GM21737 (cell line): Measurements from ENCODE around the gene PHTF2.

ENCODE experiments used
- ATAC-seq: cut with Tn5 transposase; IDR thresholded peaks from one replicate; pipeline ENCODE4 v1.9.1; 2021; ENCODE audit warnings: mild to moderate bottlenecking, moderate library complexity; ENCODE audit not compliant: unreplicated experiment

Gene PHTF2

DNA sequence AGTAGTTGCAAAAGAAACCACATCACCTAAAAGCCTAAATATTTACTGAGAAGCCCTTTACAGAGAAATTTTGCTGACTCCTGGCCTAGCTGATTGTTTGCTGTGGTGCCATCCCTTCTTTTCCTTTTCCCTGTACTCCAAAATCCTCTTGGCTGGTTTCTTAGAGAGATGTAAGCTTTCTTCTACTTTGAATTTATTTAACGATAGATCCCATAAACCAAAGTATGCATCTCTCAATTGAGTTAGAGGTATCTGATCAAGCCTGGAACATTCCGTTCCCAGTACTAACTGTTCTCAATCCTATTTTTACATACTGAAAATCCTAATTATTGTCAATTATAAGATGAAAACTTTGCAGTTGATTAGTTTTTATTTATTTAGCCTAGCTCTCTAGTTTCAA lies 6.6 kb upstream of the PHTF2 start:
- no peak for ATAC-seq

- no peak for ATAC-seq
Observed at GRCh38 chr7:77794000-77794399, 4.6 kb upstream of the PHTF2 start.

DNA sequence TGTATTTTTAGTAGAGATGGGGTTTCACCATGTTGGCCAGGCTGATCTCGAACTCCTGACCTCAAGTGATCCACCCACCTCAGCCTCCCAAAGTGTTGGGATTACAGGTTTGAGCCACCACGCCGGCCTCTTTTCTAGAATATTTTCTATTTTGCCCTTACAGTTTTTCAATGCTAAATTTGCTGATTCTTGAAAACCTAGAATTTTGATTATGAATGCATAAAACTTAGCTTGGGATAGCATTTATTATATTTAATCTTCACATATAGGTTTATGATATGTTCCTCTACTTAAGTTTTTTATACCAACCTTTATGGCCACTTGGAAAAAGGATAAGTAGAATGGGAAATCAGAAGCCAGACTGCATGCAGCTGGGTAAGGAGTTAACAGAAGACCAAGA lies 2.5 kb upstream of the PHTF2 start:
- ATAC-seq = no peak

DNA sequence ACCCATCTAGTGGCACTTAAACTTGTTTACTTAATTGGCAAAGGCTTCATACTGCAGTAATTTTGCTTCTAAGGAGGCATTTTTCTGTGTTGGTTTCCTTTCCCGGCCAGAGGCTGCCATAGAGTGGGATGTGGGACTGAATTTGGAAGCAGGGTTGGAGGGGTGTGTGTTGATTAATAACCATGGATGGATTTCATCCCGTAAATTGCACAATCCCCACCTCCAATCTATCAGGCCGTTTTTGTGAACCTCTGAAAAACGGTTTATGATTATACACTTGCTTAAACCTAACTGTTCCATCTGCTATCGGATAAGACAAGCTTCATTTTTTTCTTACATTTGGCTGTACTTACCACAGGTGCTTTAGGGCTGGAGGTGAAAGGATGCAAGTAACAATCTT lies 1.6 kb upstream of the PHTF2 start:
- no peak for ATAC-seq

DNA sequence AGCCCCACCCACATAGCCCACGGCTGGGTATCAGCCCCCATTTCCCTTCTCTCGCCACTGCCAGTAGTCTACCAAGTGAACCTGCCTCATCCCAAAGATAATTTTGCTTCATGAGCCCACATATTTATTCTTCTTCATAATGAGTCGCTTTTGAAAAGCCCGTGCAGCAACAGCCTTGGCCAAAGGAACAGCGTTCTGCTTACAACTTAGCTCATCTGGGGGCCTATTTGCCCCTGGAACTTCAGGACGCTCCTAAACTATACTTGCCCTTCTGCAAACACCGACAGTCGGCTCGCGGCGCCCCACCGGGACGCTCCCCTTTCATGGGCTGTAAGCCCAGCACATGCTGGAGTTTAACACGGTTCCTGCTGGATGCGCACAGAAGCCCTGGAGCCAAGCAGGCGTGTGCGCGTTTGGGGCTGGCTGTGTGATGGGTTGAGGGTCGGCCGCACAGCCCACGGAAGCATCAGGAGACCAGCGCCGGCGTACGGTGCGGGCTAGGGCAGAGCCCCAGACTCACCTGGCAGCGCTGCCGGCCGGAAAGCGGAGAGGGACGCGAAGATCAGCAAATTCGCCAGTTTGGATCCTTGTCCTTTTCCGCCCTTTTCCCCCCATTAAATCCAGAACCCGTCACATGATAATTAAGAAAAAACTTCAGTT lies 709 bp upstream of the PHTF2 start:
- ATAC-seq = peak; percentile 27

DNA sequence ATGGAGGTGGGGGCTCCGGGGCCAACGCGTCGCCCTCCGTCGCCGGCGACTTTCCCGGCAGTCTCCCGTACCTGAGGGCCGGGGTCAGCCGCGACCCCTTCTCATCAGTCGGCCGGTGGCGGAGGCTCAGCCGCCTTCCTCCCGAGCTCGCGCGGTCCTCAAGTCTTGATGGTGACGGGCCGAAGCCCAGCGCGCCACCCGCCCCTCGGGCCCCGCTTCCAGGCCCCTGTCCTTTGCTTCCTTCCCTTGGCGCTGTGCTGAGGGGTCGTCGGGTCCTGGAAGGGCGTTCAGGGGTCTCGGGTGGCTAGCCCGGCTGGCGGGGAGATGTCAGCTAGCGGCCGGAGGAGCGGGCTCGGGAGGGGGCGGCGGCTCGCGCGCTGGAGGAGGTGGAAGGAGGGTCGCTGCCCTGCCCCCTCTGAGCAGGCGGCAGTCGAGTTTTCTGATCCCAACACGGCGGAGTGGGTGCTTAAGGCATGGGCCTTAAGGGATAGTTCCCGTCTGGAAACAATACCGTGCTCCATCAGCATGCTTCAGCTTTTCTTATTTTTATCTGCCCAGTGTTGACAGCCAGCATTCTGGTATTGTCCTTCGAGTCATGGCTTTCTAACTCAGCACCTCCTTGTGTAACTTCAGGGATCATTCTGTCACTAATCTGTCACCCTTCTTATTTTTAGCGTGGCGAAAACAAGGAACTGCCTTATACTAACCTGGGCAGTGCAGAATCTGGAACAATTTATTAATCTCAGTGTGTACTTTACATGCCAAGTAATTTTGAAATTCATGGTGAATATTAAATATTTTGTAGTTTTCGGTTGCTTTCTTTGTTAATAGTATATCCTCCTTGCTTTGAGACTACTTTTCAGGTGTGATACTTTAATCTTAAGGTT lies 748 bp downstream of the PHTF2 start:
- ATAC-seq = peak; percentile 4

DNA sequence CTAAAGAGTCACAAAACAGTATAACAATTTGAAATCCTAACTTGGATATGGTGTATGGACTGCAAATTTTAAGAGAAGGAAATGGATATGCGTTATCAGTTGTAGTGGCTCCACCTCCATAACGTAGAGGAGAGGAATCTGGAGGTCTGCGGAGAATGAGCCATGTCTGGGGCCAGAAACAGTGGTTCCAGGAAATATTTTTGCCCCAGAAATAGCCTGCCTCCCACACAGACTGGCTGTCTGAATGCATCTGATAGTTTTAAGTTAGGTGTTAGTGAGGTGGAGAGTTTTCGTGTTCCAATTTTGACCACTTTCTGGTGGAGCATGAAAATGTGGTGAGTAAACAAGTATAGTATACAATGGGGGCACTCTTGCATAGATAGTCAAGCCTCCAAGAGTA lies 1.6 kb downstream of the PHTF2 start:
- ATAC-seq = no peak

DNA sequence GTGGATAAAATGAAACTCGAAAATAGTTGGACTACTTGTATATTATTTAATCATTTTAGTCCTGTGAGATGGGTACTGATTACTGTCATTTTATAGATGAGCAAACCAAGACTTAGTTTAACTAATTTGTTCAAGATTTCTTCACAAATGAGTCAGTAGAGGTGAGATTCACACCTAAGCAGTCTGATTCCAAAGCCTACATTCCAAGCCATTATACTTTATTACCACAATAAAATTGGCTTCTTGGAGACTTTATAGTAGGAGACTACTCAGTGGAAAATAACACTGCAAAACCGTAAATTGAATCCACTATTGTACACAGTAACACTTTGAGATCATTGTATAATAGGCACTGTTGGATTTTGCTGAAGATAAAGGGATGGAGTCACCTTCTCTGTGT lies 2.2 kb downstream of the PHTF2 start:
- ATAC-seq = no peak

GRCh38 chr7:77802557-77803405 lies 4.2 kb downstream of the PHTF2 start:
- ATAC-seq = no peak

- no peak for ATAC-seq
Observed at GRCh38 chr7:77806425-77806824, 7.9 kb downstream of the PHTF2 start.

- ATAC-seq = no peak
Observed at GRCh38 chr7:77808517-77808916, 9.9 kb downstream of the PHTF2 start.

DNA sequence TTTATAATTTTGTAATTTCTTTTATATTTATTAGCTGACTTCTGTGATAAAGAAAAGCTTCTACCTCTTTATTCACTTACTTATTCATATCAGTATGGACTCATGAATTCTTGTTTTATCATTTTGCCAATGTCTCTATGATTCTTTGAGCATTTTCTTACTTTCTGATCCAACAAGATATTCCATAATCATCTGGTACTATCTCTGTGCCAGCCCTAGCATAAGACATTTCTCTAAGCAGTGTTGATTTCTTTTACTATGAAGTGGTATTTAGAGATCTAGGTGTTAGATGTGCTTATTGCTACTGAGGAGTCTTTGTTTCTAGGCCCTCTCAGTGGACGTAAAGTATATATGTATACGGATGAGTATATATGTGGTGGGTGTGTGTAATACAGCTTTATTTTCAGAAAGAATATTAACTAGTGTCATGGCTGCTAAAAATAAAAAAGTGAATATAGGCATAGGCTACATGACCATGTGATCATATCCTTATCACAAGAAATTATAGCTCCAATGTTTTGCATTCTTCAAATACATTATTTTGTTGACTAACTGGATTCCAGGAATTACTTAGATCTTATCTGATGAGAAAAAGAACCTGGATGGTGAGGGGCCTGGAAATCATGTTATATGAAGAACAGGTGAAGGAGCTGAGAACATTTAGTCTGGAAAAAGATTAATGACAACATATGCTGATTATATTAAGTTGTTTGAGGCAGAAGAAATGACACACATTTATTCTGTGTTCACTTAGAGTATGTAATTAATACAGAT lies 13.1 kb downstream of the PHTF2 start:
- no peak for ATAC-seq

DNA sequence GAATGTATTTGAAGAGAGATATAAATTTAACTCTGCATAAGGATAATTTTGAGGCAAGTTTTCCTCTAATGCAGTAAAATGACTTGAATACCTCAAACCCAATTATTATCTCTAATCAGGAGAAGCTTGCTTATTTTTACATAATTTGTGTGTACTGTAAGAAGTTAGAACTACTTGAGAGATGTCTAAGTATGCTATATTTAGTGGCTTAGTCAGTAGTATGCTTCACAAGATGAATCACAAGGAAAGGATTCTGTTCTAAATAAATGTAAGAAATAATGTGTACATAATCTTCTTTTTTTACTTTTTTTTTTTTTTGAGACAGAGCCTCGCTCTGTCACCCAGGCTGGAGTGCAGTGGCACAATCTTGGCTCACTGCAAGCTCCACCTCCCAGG lies 13.7 kb downstream of the PHTF2 start:
- ATAC-seq = no peak

- ATAC-seq = no peak
Observed at GRCh38 chr7:77813180-77813579, 14.6 kb downstream of the PHTF2 start.

DNA sequence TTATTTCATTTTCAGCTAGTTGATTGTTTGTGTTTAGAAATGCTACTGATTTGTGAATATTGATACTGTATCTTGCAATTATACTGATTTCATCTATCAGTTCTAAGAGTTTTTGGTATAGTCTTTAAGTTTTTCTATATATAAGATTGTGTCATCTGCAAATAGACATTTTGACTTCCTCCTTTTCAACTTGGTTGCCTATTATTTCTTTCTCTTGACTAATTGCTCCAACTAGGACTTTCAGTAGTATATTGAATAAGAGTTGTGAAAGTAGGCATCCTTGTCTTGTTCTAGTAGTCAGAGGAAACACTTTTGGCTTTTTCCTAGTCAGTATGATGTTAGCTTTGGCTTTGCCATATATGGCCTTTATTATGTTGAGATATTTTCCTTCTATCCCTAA lies 20.4 kb downstream of the PHTF2 start:
- ATAC-seq = no peak

- no peak for ATAC-seq
Observed at GRCh38 chr7:77820967-77821366, 22.4 kb downstream of the PHTF2 start.

DNA sequence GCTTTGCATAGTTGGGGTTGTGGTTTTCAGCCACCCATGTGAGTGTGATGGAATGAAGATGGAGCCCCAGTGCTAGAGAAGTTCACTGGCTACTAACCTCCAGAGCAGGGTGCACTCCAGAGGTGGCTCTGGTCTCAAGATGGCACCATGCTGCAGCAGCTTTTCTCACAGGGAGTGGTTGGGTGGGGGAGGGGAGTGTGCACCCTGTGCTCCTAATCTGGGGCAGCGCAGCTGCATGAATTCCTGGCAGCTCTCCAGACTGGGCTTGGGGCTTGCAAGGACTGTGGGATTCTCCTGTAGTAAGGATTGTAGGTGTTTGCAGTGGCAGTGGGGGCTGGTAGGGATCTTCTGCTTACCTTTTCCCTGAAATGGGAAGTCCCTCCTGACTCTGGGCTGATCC lies 23.7 kb downstream of the PHTF2 start:
- ATAC-seq = no peak

GRCh38 chr7:77823787-77824186 lies 25.2 kb downstream of the PHTF2 start:
- peak; percentile 28 for ATAC-seq

DNA sequence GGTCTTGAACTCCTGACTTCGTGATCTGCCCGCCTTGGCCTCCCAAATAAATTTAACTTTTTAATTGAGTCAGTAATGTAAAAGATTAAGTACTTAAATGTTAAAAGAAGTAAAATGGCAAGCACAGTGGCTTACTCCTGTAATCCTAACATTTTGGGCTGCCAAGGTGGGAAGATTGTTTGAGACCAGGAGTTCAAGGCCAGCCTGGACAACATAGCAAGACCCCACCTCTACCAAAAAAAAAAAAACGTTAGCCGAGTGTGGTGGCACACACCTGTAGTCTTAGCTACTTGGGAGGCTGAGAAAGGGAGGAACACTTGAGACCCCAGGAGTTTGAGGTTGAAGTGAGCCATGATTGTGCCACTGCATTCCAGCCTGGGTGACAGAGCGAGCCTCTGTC lies 26.1 kb downstream of the PHTF2 start:
- no peak for ATAC-seq

DNA sequence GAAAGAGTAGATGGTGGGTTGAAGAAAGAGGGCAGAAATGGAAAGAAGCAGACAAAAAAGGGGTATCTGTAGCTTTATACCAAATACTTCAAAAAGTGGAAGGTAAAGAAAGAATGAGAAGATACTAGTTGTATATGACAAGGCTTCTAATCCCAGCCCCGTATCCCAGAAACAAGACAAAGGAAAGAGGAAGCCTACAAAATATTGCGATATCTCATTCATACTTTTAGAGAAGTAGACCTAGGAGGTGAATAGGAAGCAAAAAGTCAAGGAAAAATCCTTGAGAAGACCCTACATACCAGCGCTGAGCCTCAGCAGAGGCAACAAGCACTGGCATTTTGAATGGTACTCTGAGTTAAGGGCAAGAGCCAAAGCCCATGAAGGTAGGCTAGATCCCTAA lies 26.6 kb downstream of the PHTF2 start:
- no peak for ATAC-seq

GRCh38 chr7:77826300-77826699 lies 27.7 kb downstream of the PHTF2 start:
- ATAC-seq = no peak
